Right lobe of liver (tissue), 6 donors: ENCODE data around the gene KLHL26. TPM values are rescaled to one million over a fixed set of nuclear protein-coding genes. Genes with fewer than 3 reads are reported as not detected.
"Not testable (repeated sequence)": the region's sequence is repeated elsewhere in the genome, so short reads cannot be mapped to it uniquely, and the experiment has no call there.

ENCODE experiments used
- ATAC-seq, 4 donors: fragments of 200-7000 bp; cut with Tn5 transposase; one replicate each; pipeline ENCODE4 v1.9.1; 2020; ENCODE audit warnings: mild to moderate bottlenecking in 4 of 4, moderate library complexity in 4 of 4
- DNase-seq, 3 donors: peaks; one replicate each; pipeline ENCODE4 v3.0.0-alpha.2; 2020
- H3K27ac ChIP-seq, 3 donors: fragments of 200-600 bp; one replicate each; pipeline ENCODE4 v1.8.0; 2022
- H3K27me3 ChIP-seq, 2 donors: fragments of 200-600 bp; one replicate each; pipeline ENCODE4 v1.8.0; 2022
- H3K36me3 ChIP-seq, 4 donors: fragments of 200-600 bp; sonication (generic) in 1 of 4; one replicate each; pipeline versions ENCODE4 v1.5.1 to v1.8.0; 2017 to 2022; ENCODE audit warnings: control low read depth in 1 of 4
- H3K4me1 ChIP-seq, 4 donors: fragments of 200-600 bp; sonication (generic) in 1 of 4; one replicate each; pipeline versions ENCODE4 v1.5.1 to v1.8.0; 2017 to 2022; ENCODE audit warnings: control low read depth in 1 of 4
- H3K4me3 ChIP-seq, 3 donors: fragments of 200-600 bp; one replicate each; pipeline ENCODE4 v1.8.0; 2022
- H3K9me3 ChIP-seq, 4 donors: fragments of 200-600 bp; sonication (generic) in 1 of 4; one replicate each; pipeline versions ENCODE4 v1.5.1 to v1.8.0; 2017 to 2022; ENCODE audit warnings: control low read depth in 1 of 4
- CTCF ChIP-seq, 4 donors: fragments of 200-600 bp in 3 of 4; fragments of 450-650 bp in 1 of 4; IDR thresholded peaks; one replicate each; pipeline versions ENCODE4 v1.5.1 to v1.8.0; 2016 to 2022; ENCODE audit warnings: antibody characterized with exemption in 4 of 4, mild to moderate bottlenecking in 2 of 4
- POLR2A ChIP-seq: fragments of 450-650 bp; IDR thresholded peaks from one replicate; pipeline ENCODE4 v1.6.1; 2017; ENCODE audit warnings: antibody characterized with exemption, mild to moderate bottlenecking
- WGBS: methylation state at CpG from one replicate; pipeline ENCODE4 v1.1.6; 2018; ENCODE audit warnings: low coverage, low lambda C conversion rate; ENCODE audit not compliant: insufficient coverage; ENCODE audit errors: missing lambda C conversion rate; 5-methylcytosine and 5-hydroxymethylcytosine counted together
- intact Hi-C, 2 donors: fragments of 100-400 bp; cut with DNase I; formaldehyde crosslinking; loops; one replicate each; pipeline versions ENCODE4 v1.11.2 to v1.14.1; 2022
- total RNA-seq, 6 experiments: library from RNA; depleted of rRNA in 2 of 6; stranded (reverse); fragments of >200 nt in 2 of 6; fragmentation: NEBNext Ultra II Directional in 3 of 6; extraction: Animal tissue kit (Norgen Biotek cat#: 25700) in 3 of 6; gene quantifications; one replicate each; pipeline versions ENCODE4 v1.1.0 to v1.2.4, GENCODE V29; 2016 to 2023
- donor health status: DM: no; HTN: yes; CAD: no.
- donor health status: DM: no; HTN: no; CAD: no.
- donor health status: DM: no; HTN: no; CAD: no.
- donor health status: DM: no; HTN: yes; CAD: no.
- donor health status: DM: no; HTN: yes; CAD: no.

The KLHL26 gene
- total RNA-seq, 6 experiments from 2014 or later: 3.8 to 5.0 (median 4.7) TPM

DNA sequence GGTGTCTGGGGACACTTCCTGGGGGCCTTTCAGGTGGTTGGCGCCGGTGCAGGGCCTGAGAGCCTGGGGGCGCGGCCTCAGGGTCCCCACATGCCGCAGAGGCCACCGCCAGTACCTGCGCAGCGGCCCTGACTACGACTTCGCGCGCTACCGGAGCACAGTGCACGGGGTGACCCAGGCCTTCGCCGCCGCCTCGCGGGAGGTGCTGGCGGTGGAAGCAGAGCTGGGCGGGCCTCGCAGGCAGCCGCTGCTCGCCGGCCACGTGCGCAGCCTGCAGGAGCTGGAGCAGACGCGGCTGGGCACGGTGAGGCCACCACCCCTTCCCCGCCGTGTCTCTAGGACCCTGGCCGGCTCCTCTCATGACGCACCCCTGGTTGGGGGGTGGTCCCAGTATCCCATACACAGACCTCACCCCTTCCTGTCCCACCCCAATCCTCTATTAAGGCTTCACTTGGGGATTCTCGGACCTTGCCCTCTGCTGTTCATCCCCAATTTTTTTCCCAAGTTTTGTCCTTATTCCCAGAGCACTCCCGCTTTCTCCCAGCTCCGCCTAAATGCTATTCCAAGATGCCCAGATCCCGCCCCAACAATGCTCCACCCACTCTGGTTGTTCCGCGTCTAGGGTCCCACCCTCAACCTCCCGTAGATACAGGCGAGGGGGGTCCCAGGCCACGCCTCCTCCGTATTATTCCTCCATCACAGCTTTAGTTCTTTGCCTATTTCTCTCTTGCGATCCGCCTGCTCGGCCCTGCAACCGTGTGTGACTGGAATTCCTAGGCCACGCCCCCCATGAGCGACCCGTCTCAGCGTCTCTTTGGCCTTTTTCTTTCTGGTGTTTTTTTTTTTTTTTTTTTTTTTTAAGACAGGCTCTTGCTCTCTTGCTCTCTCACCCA is 47.2 kb upstream of the KLHL26 start:
- H3K36me3 ChIP-seq: peaks cover 0 to 9% (median 2%) of the 10 kb centered on the region in 4 donors
- ATAC-seq (peak; percentile 73 to 81 (median 77)), DNase-seq (peak; percentile 76 to 83 (median 78))
- H3K9me3 ChIP-seq: no peaks in the 10 kb centered on the region
- TF ChIP-seq POLR2A (no peak), CTCF (IDR thresholded peaks at IDR 0.05) (peak; percentile 19 to 36 (median 32))
- WGBS: 57% methylated on average over 23 of the region's 52 CpGs
- H3K27ac ChIP-seq: peak overlapping the region in 2 of 3 donors; percentile 52 to 78
- H3K4me3 ChIP-seq: peak overlapping the region; percentile 77 to 92 (median 86)
- H3K4me1 ChIP-seq: peaks cover 0 to 17% (median 7%) of the 10 kb centered on the region in 4 donors
- intact Hi-C loops: loop anchor here in 1 of 2 donors (5.0 kb wide), 1 partner anchor 258 kb away; no protein-coding TSS in a partner anchor
- no peaks in the 10 kb centered on the region for H3K27me3 ChIP-seq

GRCh38 chr19:18590273-18591272 is 46.3 kb upstream of the KLHL26 start:
- no peaks in the 10 kb centered on the region for H3K27me3 ChIP-seq
- no peak for ATAC-seq
- intact Hi-C loops: loop anchor here in 1 of 2 donors (5.0 kb wide), 1 partner anchor 257 kb away; no protein-coding TSS in a partner anchor
- peaks cover 0 to 9% (median 2%) of the 10 kb centered on the region in 4 donors for H3K36me3 ChIP-seq
- no peaks in the 10 kb centered on the region for H3K9me3 ChIP-seq
- no peak for TF ChIP-seq POLR2A
- no peak for TF ChIP-seq CTCF (IDR thresholded peaks at IDR 0.05)
- WGBS: 86% methylated on average over 18 of the region's 40 CpGs
- no peak overlapping the region for H3K4me3 ChIP-seq
- DNase-seq: no peak
- no peak overlapping the region for H3K27ac ChIP-seq
- H3K4me1 ChIP-seq: peaks cover 0 to 22% (median 9%) of the 10 kb centered on the region in 4 donors

DNA sequence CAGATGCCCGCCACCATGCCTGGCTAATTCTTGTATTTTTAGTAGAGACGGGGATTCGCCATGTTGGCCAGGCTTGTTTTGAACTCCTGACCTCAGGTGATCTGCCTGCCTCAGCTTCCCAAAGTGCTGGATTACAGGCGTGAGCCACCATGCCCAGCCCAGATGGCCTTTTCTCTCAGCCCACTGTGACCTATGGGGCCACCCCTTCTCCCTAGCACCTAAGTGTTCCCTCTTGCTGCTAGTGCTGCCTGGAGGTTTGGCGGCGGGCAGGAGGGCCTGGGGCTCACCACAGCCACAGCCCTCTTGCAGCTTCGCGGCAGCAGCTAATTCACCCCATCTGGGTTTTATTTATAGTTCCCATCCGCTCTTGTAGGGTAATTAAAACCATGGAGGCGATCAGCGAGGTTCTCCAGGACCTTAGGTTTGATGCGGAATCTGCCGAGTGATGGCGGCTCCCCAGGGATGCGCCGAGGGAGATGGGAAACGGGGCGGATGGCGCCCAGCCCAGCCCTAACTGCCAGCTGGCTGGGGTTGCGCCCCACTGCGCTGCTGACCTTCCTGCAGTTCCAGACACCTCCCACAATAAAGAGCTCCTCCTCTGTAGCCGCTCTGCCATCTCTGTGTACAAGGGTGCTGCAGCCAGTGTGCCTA is 45.0 kb upstream of the KLHL26 start:
- intact Hi-C loops: loop anchor here in 1 of 2 donors (5.0 kb wide), 1 partner anchor 255 kb away; no protein-coding TSS in a partner anchor
- no peak for ATAC-seq
- Histone ChIP-seq H3K36me3 (peaks cover 0 to 9% (median 2%) of the 10 kb centered on the region in 4 donors), H3K27me3 (no peaks in the 10 kb centered on the region), H3K27ac (no peak overlapping the region), H3K4me3 (no peak overlapping the region), H3K9me3 (no peaks in the 10 kb centered on the region), H3K4me1 (peaks cover 0 to 22% (median 9%) of the 10 kb centered on the region in 4 donors)
- TF ChIP-seq POLR2A (no peak), CTCF (IDR thresholded peaks at IDR 0.05) (no peak)
- 86% methylated on average over 6 of the region's 22 CpGs for WGBS
- DNase-seq: no peak

GRCh38 chr19:18592732-18593131 is 44.1 kb upstream of the KLHL26 start:
- H3K4me3 ChIP-seq, ATAC-seq, H3K9me3 ChIP-seq, H3K27me3 ChIP-seq, DNase-seq, H3K36me3 ChIP-seq, H3K27ac ChIP-seq: not testable (repeated sequence)
- H3K4me1 ChIP-seq: peaks cover 0 to 22% (median 9%) of the 10 kb centered on the region in 4 donors
- WGBS: 0% methylated on average over 1 of the region's 5 CpGs
- intact Hi-C loops: loop anchor here in 1 of 2 donors (5.0 kb wide), 1 partner anchor 255 kb away; no protein-coding TSS in a partner anchor
